ENCODE measurements around the gene PLXNB1.
A peak's percentile ranks its signal among the peaks of the same experiment; 100 is the strongest.

The PLXNB1 gene

DNA sequence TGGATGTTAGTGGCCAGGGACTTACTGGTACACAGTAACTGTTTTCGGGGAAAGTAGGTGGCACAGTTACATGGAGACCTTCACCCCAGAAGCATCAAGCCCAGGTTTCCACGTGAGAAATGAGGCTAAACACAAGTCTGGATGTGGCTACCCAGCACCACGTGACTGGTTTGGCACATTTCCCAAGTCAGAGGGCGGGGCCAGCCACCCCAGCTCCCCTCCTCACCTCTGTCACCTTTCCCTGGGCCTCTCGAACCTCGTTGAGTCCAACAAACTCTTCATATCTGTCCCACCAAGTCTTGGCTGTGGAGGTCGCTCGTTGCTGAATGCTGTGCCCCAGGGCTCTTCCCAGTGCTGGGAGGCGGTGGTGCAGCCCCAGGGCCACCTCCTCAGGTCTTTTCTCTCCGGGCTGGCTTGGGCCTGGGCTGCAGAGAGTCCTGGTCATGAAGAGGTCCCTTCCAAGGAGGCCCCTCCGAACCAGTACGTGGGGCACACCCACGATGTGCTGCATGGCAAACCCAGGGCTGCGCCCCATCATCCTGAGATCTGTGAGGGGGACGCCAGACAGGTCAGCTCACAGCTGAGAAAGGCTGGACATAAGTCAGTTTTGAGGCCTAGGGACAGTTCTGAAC, 4.8 kb upstream of the PLXNB1 start:
- DNase-seq (ENCODE audit: low read depth), result no peak

DNA sequence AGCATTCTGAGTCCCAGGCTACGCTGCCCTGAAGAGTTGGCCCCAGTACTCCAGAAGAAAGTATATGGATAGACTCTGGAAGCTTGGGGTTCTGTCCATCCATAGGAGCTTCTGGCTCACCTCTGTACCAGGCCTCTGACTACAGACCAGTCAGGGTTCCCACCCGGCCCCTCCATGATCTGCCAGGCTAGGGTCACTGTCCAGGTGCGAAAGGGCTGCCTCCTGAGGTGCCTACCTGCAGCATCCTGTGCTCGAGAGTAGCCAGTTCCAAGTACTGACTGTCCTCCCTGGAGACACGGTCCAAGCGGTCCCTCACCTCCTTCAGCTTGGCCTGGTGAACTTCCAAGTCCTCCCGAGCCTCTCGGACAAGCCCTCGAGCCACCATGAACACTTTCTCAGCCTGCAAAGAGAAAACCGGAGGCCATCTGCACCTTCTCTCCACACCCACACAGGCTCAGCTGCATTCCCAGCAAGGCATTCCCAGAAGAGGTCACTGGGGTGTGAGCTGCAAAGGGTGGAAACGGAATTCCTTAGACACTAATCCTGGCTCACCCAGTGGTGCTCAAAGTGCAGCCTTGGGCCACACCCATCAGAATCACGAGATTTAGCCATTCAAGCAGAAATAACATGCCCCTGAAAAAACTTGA, 3.7 kb upstream of the PLXNB1 start:
- DNase-seq (ENCODE audit: low read depth), result no peak

DNA sequence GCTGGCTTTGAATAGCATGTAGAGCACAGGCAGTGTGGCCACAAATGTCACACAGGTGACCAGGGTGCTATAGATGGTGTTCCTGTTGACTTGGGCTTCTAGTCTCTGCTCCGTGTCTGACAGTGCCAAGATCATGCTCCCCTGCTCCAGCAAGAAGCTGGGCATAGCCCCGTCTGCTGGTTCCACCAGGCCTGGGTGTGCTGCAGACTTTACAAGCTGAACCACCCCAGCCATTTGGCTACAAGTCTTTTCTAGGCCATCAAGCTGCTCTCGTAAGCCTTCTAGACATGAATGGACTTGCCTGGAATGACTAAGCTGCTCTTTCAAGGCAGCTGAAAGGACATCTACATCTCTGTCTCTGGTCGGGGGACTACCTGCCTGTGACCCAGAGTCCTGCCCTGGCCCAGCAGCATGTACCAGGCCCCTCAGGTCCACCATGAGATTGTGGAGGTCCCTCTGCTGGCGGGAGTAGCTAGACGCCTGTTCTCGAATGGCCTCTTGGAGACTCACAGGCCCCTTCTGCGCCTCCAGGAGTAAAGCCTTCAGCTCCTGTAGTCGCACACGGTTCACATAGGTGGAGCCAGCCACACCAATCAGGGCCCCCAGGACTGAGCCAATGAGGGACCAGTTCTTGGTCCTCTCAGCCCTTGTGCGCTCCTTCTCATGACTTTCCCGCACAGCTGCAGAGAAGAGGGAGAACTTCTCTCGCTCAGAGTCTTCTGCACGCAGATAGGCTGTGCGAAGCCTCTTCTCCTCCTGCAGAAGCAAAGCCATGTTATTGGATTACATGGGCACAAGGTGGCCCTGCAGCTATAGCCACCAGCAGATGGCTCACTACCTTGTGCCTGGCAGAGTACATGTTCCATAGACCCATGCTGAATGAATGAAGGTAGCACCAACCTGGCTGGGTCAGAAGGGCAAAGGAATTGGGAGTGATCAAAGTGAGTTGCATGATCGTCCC, 2.8 kb upstream of the PLXNB1 start:
- DNase-seq (ENCODE audit: low read depth), result no peak

DNA sequence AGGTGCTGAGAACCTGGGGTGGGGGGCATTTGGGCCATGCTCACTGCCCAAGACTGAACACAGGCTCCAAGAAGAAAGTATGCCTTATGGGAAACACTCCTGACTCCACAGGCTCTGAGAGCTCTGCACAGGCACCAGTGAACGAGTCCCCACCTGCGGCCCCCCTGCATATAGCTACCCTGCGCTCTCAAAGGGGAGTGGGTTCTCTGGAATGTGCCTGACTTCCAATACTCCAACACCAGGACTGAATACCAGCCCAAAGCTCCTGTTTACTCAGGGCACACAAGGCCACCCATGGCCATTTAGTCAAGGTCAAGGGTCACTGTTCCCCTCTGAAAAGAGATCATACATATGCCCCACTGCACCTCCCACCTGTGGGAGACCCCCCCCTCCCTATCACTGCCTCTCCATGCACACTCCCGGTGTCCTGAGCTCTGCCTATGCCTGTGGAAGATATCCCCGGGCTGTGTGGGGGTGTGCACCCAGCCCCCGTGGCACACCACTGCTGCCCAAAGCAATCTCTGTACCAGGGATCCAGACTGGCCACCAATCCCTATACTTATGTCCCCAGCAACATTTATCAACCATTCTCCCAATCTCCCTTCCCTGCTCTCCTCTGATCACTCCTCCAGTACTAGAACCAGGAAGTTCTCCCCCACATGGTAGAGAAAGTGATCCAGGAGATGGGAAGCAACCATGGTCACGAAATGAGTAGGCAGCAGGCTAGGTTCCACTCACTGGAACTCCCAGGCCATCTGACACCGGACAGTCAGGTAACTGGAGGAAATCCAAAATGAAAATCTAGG, 1.5 kb upstream of the PLXNB1 start:
- no peak for DNase-seq (ENCODE audit: low read depth)

DNA sequence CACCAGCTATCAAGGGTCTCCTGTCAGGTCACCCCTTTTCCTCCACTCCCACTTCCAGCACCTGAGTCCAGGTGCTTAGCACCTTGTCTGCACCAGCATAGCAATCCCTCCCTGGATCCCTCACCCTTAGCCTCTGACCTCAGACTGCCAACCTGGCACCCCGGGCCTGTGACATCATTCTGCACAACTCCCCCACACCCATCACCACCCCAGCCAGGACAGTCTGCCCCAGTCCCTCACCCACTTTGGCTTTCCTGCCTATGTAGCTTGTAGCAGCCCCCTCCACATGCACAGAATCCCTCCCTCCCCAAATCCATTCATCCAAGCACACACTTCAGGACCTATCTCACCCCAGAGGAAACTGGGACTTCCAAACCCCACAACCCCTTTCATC, 819 bp upstream of the PLXNB1 start:
- DNase-seq (ENCODE audit: low read depth), result no peak

DNA sequence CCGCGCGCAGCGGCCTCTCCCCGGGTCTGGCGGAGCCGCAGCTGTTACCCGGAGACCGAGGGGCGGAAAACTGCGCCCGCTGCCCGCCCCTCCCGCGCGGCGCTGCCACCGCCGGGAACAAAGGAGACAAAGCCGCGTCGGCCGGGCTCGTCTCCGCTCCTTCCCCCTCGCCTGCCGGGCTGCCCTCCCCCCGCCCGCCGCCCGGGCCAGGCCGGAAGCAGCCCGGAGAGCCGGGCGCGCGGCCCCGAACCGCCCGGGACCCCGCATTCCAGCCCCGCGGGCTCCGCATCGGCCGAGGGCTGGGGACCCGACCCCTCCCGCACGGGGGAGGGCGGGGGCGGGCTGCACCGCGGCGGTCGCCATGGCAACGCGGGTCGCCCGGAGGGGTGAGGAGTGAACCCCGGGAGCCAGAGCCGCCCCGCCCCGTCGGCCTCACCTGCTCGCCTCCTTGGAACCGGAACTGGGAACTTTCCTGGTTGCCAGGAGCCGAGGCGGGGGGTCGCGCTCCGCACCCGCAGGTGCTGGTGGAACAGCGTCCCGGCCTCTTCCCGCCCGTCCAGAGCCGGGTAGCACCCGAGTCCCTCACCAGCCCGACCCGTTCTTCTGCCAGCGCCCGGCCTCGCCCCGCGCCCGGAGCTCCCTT, 448 bp downstream of the PLXNB1 start:
- DNase-seq (ENCODE audit: low read depth), result peak; percentile 33

DNA sequence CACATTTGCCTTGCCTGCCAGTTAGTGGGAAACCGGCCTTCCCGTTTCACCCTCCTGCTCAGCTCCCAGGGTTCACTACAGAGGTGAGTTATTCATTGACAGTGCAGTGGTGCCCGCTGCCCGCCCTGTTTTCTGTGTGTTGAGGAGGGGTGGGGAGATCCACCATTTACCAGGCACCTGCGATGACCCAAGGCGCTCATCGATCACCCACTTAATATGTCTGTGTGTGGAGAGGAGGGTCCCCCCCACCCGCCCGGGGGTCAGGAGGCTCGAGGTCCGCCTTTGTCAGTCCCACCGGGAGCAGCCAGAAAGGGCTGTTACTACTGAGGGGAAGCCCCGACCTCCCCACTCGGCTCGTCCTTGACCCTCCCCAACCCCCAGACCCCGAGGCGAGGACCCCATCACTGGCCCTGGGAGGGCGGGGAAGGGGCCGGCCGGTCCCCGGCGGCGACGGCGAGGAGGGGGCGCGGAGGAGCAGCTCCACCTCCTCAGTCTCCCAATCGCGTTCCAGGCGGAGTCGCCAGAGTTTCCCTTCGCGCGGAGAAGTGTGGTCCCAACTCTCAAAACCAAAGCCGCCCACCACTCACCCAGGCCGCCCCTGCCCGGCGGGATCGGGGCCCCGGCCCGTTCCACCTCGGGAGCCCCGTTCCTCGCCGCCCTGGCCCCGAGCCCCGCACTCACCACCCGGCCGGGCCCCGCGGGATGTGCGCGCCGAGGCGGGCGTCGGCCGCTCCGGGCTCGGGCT, 1.1 kb downstream of the PLXNB1 start:
- DNase-seq (ENCODE audit: low read depth), result no peak

DNA sequence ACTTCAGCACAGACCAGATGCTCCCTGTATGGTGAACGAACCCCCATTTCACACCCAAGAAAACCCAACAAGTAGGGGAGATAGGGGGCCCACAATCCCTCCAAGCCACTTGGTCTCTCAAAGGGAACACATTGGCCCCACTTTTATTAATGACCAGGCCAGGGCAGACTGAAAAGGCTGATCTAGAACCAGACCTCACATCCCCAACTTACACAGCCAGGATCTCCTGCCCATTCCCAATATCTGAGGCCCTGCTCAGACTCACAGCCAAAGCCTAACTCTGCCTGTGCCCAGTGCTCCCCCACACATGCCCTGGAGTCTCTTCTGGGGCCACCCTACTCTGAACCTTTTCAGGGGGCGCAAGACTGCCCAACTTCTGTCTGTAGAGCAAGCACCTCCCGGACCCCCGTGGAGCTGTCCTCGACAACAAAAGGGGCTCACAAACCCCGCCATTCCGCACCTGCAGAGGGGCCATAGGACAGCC, 1.8 kb downstream of the PLXNB1 start:
- DNase-seq (ENCODE audit: low read depth), result no peak

DNA sequence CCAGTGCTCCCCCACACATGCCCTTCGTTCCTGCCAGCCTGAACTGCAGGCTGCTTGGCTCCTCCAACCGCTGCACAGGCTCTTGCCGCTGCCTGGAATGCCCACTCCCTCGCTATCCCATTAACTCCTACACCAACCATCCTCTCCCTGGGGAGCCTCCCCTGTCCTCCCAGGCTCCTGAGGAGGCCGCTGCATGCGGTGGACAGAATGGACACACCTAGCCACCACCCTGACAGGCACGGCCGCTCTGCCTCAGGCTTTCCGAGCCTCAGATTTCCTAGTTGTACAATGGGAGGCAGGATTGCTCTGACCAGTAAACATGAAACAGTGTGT, 2.3 kb downstream of the PLXNB1 start:
- DNase-seq (ENCODE audit: low read depth), result no peak

DNA sequence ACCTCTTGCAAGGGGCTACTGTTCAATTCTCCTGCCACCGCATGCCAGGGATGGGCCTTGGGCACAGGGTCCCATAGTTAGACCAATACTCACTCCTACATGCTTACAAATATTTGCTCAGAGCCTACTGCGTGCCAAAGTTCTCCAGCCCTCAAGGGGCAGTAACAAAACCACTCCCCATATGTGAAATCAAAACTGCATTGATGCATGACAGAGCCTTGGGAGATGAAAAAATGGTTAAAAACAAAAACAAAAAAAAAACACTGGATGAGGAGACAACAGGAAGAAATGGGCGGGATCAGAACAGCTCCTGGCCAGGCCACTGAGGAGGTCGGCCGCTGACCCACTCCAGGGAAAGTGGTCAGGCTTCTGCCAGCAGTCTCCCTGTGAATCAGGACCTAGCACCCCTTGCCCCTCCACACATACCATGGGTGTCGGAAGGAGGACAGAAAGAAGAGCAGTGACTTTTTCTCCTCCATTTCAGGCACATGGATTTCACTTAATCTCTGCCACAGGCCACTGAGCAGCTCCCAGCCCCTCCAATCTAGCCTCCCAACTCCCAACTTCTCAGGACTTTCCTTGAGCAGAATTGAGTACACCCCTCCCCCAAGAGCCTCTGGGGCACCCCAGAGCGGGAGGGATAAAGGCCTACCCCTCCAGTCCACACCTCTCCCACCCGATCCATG, 2.8 kb downstream of the PLXNB1 start:
- DNase-seq (ENCODE audit: low read depth), result peak; percentile 86

DNA sequence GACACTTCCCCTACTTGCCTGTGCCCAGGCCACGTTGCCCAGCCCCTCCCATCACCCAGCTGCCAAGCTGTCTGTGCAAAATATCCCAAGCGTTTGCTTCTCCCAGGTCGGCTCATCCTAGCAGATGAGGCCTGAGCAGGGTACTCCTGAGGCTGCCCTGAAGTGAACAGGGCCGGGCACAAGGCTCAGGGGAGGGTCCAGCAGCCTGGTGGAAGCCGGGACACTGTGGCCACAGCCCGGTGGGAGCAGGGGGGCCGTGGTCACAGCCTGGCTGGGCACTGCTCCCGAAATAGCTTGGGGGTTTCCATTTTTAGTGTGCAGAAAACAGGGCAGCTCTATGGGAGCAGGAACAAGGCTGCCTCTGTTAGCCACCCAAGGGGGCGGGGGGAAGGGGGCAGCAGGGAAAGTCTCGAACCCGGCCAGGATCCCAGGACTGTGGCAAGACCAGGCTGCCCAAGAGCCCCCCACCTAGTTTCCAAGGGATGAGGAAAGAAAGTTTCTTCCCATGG, 3.4 kb downstream of the PLXNB1 start:
- no peak for DNase-seq (ENCODE audit: low read depth)

DNA sequence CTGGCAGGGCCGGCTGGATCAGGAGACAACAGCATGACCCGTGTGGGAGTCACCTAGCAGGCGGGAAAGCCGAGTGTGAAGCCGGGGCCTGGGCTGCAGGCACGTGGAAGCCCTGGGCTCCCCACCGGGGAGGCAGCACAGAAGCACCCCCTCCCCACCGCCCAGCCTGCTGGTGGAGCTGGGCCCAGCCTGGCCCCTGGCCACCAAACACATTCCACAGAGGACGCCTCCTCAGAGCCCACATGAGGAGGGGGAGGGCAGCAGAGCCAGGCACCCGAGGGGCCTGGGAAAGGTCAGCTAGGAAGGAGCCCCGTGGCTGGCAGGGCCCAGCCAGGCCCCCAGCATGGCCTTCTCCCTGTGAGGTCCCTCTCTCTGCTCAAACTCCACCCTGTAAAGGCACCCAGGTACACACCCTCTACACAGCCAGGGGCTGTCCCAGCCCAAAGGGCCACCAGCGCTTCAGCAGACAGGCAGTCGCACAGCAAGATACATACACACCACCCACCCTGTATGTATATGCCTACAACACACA, 4.5 kb downstream of the PLXNB1 start:
- DNase-seq (ENCODE audit: low read depth), result no peak

DNA sequence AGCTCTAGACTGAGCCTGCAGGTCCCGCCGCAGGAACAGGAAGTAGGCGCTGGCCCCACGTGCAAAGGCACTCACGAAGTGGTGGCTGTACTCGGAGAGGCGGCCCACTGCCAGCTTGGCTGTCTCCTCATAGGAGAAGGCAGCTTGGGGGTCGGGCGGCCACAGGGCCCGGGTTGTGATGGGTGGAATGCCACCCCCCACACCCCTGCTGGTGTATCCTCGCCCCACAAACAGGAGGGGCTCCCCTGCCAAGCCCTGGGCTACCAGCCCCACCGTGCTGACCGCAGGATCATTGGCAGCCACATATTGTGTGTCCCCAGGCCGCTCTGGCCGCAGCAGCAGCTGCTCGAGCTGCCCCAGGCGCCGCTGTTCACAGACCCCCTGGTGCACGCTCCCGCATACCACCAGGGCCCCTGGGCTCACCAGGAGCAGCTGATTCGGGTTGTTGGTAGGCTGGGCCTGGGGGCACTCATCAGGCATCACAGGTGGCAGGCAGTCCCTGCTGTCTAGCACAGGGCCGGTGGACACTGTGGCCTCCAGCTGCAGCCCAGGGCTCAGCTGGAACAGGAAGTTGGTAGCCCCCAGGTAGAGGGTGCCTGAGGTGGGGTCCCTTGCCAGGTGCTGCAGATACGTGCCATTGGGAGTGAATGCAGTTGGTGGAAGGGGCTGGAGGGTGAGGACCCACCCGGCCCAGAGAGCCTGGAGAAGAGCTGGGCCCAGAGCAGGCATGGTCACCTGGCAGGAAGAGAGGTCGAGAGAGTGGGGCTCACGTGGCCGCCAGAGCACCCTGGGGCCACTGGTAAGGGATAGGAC, 5.8 kb downstream of the PLXNB1 start:
- DNase-seq (ENCODE audit: low read depth), result no peak

DNA sequence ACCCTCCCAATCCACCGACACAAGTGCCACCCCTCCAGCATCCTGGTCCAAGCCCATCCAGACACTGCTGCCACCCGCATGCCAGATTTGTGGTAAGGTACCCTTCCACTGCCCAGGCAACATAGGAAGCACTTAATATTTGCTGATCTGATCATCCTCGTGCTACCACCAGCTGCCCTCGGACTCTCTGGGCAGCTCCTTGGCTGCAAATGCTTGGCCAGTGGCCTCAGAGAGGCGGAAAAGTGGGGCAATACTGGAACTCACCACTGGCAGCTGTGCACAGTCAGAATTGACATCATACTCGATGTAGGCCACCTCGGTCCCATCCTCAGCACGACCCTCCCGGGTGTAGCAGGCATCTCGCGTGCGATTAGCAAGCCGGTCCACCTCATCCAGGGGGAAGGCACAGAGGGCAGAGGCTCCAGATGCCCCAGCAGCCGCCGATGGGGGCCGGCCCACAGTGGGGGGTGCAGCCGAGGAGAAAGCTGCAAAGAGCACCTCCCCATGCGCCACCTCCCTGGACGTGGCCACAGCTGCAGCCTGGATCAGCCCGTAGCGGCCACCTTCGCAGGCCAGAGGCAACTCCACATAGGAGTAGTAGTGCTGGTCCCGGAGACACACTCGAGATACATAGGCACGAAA, 6.5 kb downstream of the PLXNB1 start:
- peak; percentile 45 for DNase-seq (ENCODE audit: low read depth)

DNA sequence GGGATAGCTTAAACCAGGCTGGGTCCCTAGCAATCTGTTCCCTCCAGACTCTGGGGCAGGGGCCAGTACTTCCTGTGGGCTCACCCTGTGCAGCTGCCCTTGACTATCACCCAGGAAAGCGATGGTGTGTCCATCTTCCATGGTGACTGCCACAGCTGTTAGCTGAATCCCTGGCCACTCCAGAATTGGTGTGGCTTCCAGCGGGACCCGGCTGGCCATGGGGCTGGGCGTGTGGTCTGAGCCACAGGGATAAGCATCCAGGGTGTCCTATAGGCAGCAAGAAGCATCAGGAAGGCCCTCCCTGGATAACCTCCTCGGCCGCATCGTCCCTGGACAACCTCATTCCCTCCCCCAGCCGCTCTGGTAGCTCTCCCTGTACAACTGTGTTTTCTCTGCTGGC, 7.2 kb downstream of the PLXNB1 start:
- DNase-seq (ENCODE audit: low read depth), result no peak

DNA sequence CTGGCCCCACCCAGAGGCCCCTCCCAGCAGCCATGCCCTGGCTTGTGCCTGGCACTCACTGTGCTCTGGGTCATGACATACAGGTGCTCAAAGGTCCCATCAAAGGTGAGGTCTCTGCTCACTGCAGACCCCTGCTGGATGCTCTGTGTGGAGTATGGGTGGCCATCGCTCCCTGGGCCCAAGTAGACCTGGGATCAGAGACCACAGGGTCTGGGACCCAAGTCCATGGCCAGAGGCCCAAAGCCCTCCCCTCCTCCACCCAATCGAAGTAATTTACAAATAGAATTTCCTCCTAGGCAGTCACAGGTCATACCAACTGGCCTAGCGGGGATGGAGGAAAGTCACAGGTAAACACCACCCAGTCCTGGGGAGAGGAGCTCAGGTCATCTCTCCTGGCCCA, 7.6 kb downstream of the PLXNB1 start:
- no peak for DNase-seq (ENCODE audit: low read depth)

DNA sequence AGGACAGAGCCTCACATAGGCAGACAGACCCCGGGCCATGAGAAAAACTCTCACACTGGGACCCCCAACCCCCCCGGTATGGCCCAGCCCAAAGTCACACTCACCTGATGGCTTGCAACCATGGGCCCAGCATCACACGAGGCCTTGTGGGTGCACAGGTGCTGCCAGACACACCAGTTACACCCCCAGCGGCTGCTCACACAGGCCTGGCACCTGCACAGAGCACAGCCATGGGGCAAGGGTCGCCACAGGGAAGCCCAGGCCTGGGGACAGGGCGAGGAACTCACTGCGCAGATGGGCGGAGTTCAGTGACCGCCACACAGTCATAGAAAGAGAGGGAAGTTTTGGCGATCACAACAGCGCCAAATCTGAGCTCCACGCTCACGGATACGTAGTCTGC, 9.3 kb downstream of the PLXNB1 start:
- no peak for DNase-seq (ENCODE audit: low read depth)

DNA sequence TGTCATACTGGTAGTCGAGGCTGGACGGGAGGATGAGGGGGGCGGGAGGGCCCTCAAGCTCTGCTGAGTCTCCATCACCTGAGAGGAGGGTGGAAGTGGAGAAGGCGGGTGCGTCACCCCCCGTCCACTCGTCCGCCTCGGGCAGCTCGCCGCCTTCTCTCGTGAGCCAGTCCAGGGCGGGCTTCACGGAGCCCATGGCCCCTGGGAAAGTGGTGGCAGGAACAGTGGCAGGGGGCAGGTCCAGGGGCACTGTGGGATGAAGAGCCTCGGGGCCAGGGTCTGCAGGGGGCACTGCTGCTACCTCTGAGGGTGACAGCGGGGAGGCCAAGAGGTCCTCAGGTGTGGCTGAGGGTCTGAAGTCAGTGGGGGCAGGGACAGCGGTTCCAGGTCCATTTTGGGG, 10.3 kb downstream of the PLXNB1 start:
- no peak for DNase-seq (ENCODE audit: low read depth)

DNA sequence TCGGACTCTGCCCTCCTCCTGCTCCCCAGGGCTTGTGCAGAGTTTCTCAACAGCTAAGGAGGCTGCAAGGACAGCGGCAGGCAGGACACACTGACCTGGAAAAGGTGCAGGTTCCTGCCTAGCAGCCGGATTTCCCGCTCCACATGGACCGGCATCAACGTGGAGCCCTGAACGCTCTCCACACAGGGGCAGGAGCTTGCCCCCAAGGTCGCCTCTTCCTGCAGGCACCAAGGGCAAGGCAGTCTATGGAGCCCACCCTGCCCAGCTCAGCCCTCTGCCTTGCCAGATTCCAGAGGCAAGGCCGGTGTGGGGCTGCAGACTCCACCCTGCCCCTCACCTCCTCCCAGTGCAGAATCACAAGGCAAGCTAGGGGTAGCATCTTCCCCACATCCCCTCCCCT, 10.7 kb downstream of the PLXNB1 start:
- no peak for DNase-seq (ENCODE audit: low read depth)
